HepG2 (cell line): ENCODE results near the gene OR2V2. TPM values are rescaled to one million over a fixed set of nuclear protein-coding genes. Genes with fewer than 3 reads are reported as not detected.
"Not testable (repeated sequence)": the region's sequence is repeated elsewhere in the genome, so short reads cannot be mapped to it uniquely, and the experiment has no call there.

Experiments
- ATAC-seq: fragments of 200-7000 bp; cut with Tn5 transposase; 3 replicates; pipeline ENCODE4 v1.9.1; 2020; ENCODE audit warnings: mild to moderate bottlenecking, moderate library complexity
- Bru-seq: library from RNA; stranded (reverse); fragments of 400-500 nt; gene quantifications from one replicate; lab custom pipeline; 2021; lab: Mats Ljungman, UMichigan
- BruChase-seq, 2 experiments: library from RNA; stranded (reverse); fragments of 400-500 nt; gene quantifications; one replicate each; lab custom pipeline; 2021; lab: Mats Ljungman, UMichigan
- BruUV-seq: library from RNA; stranded (reverse); fragments of 400-500 nt; replicated peaks from 2 replicates; lab custom pipeline; 2021; lab: Mats Ljungman, UMichigan
- CTCF ChIA-PET: fragments of 300-600 bp; formaldehyde crosslinking; extraction: SDS; loops from one replicate; lab custom pipeline; 2021; ENCODE audit warnings: low total read pairs, inconsistent platforms, low intra/inter-chr PET ratio; lab: Yijun Ruan, JAX
- POLR2A ChIA-PET: fragments of 350-600 bp; sonication (Branson Sonifier 250); formaldehyde crosslinking; loops from one replicate; lab custom pipeline; 2020; ENCODE audit warnings: antibody characterized with exemption, inconsistent platforms; lab: Yijun Ruan, JAX
- DNase-seq: peaks from one replicate; pipeline ENCODE4 v3.0.0-alpha.2; 2015; ENCODE audit warnings: low spot score
- FAIRE-seq: peaks from 3 replicates; lab custom pipeline; 2011; peaks lifted over from hg19 to GRCh38; lab: Jason Lieb, UNC
- H2AFZ ChIP-seq: one replicate; pipeline ENCODE4 v1.6.1; 2011; ENCODE audit warnings: low read length, inconsistent platforms
- H3K27ac ChIP-seq: fragments of 300-600 bp; 3 replicates; pipeline ENCODE4 v1.8.0; 2011; ENCODE audit warnings: mixed run types, mild to moderate bottlenecking, mixed read lengths, low read length, inconsistent platforms; ENCODE audit not compliant: insufficient read depth; ENCODE audit errors: extremely low read length
- H3K27me3 ChIP-seq, 2 experiments: fragments of 200-600 bp in 1 of 2; 2 replicates in 1 of 2; 3 replicates in 1 of 2; pipeline versions ENCODE4 v1.6.0 to v1.8.0; 2011; ENCODE audit warnings: low read length in 2 of 2, mild to moderate bottlenecking in 2 of 2, moderate library complexity in 2 of 2, inconsistent platforms in 1 of 2; ENCODE audit not compliant: insufficient read depth in 2 of 2, control insufficient read depth in 1 of 2
- H3K36me3 ChIP-seq, 2 experiments: fragments of 200-600 bp in 1 of 2; replicated peaks in 1 of 2; 2 replicates in 1 of 2; 3 replicates in 1 of 2; pipeline versions ENCODE4 v1.5.1 to v1.8.0; 2011; ENCODE audit warnings: low read length in 2 of 2, inconsistent platforms in 1 of 2; ENCODE audit not compliant: insufficient read depth in 2 of 2, control insufficient read depth in 1 of 2
- H3K4me1 ChIP-seq: 2 replicates; pipeline ENCODE4 v1.5.1; 2012; ENCODE audit warnings: low read length, inconsistent platforms; ENCODE audit not compliant: insufficient read depth
- H3K4me2 ChIP-seq: 2 replicates; pipeline ENCODE4 v1.6.0; 2011; ENCODE audit warnings: low read depth, low read length, inconsistent platforms
- H3K4me3 ChIP-seq, 3 experiments: fragments of 200-600 bp in 1 of 3; sonication (generic), shearing (Covaris generic) in 1 of 3; replicated peaks in 1 of 3; 2 replicates each; pipeline ENCODE4 v1.5.1; 2011 to 2016; ENCODE audit warnings: low read length in 3 of 3, inconsistent platforms in 2 of 3, low read depth in 2 of 3, mild to moderate bottlenecking in 2 of 3, control low read depth in 1 of 3, mixed read lengths in 1 of 3; ENCODE audit not compliant: insufficient read depth in 1 of 3
- H3K79me2 ChIP-seq: one replicate; pipeline ENCODE4 v1.6.1; 2011; ENCODE audit warnings: low read length, inconsistent platforms; ENCODE audit not compliant: insufficient read depth
- H3K9ac ChIP-seq: 2 replicates; pipeline ENCODE4 v1.6.0; 2011; ENCODE audit warnings: mild to moderate bottlenecking, low read depth, low read length, inconsistent platforms; ENCODE audit not compliant: insufficient read depth
- H3K9me3 ChIP-seq: 2 replicates; pipeline ENCODE4 v1.5.1; 2012; ENCODE audit warnings: mild to moderate bottlenecking, low read length
- H4K20me1 ChIP-seq: 2 replicates; pipeline ENCODE4 v1.6.0; 2011; ENCODE audit warnings: inconsistent platforms, mild to moderate bottlenecking, low read length, moderate library complexity; ENCODE audit not compliant: insufficient read depth
- WGBS: methylation state at CpG from one replicate; pipeline ENCODE4 v1.1.6; 2017; ENCODE audit warnings: low lambda C conversion rate; 5-methylcytosine and 5-hydroxymethylcytosine counted together
- in situ Hi-C: cut with HindIII; loops from 2 replicates; pipeline ENCODE4 v1.10.0; 2017; ENCODE audit warnings: low pct_unique_long_range_greater_than_20kb; ENCODE audit not compliant: extremely low pct_ligation_motif_present
- intact Hi-C: fragments of 100-400 bp; cut with micrococcal nuclease; formaldehyde crosslinking; loops from one replicate; pipeline ENCODE4 v1.10.0; 2022; ENCODE audit not compliant: unreplicated experiment
- long read RNA-seq, 2 experiments: library from RNA in 1 of 2; library from polyadenylated mRNA in 1 of 2; stranded (forward) in 1 of 2; unstranded in 1 of 2; transcript quantifications; one replicate each; pipeline ENCODE4 v2.0.0, GENCODE V29; 2019 to 2022
- polyA minus RNA-seq, 3 experiments: library from RNA; depleted of rRNA, polyadenylated mRNA; stranded (reverse); fragments of >200 nt; gene quantifications; 2 replicates each; pipeline ENCODE4 v1.2.3, GENCODE V29; 2011; ENCODE audit warnings: low replicate concordance in 1 of 3
- polyA plus RNA-seq, 8 experiments: library from polyadenylated mRNA; depleted of rRNA in 3 of 8; stranded (reverse) in 7 of 8; unstranded in 1 of 8; fragments of >200 nt; fragmentation: Illumina TruSeq in 4 of 8; extraction: Trizol in 4 of 8; gene quantifications; 2 replicates each; pipeline versions ENCODE4 v1.2.1 to v1.2.3, GENCODE V29; 2011 to 2016; ENCODE audit warnings: low read depth in 4 of 8, missing spikeins in 1 of 8, mixed read lengths in 1 of 8; ENCODE audit not compliant: insufficient read depth in 1 of 8
- total RNA-seq, 5 experiments: library from RNA; depleted of rRNA; stranded (reverse); fragments of >200 nt; fragmentation: Illumina TruSeq; extraction: Trizol; gene quantifications; 2 replicates each; pipeline ENCODE4 v1.2.3, GENCODE V29; 2016; ENCODE audit warnings: low read depth in 1 of 5

OR2V2 gene, protein sequence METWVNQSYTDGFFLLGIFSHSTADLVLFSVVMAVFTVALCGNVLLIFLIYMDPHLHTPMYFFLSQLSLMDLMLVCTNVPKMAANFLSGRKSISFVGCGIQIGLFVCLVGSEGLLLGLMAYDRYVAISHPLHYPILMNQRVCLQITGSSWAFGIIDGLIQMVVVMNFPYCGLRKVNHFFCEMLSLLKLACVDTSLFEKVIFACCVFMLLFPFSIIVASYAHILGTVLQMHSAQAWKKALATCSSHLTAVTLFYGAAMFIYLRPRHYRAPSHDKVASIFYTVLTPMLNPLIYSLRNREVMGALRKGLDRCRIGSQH
- not detected in 2 replicates for total RNA-seq (2016; rRNA removed; fragmentation: Illumina TruSeq; extraction: Trizol)
- total RNA-seq (2016; cell fraction: cytosol; rRNA removed; fragmentation: Illumina TruSeq; extraction: Trizol; ENCODE audit: low read depth) = not detected in 2 replicates
- not detected in 2 replicates for total RNA-seq (2016; cell fraction: insoluble cytoplasmic fraction; rRNA removed; fragmentation: Illumina TruSeq; extraction: Trizol)
- total RNA-seq (2016; cell fraction: membrane; rRNA removed; fragmentation: Illumina TruSeq; extraction: Trizol) = not detected in 2 replicates
- not detected in 2 replicates for total RNA-seq (2016; cell fraction: nucleus; rRNA removed; fragmentation: Illumina TruSeq; extraction: Trizol)
- not detected in 2 replicates for polyA plus RNA-seq (2011; rRNA removed)
- not detected in 2 replicates for polyA plus RNA-seq (2011; cell fraction: cytosol; rRNA removed)
- polyA plus RNA-seq (2011; cell fraction: nucleus; rRNA removed) = not detected in 2 replicates
- not detected in 2 replicates for polyA plus RNA-seq (2012)
- not detected in 2 replicates for polyA plus RNA-seq (2016; cell fraction: cytosol; fragmentation: Illumina TruSeq; extraction: Trizol; ENCODE audit: low read depth)
- polyA plus RNA-seq (2016; cell fraction: insoluble cytoplasmic fraction; fragmentation: Illumina TruSeq; extraction: Trizol; ENCODE audit: low read depth) = not detected in 2 replicates
- polyA plus RNA-seq (2016; cell fraction: membrane; fragmentation: Illumina TruSeq; extraction: Trizol; ENCODE audit: low read depth) = not detected in 2 replicates
- not detected in 2 replicates for polyA plus RNA-seq (2016; cell fraction: nucleus; fragmentation: Illumina TruSeq; extraction: Trizol; ENCODE audit: insufficient read depth, low read depth)
- not detected in 2 replicates for polyA minus RNA-seq (2011; rRNA and poly(A)+ RNA removed; ENCODE audit: low replicate concordance)
- not detected in 2 replicates for polyA minus RNA-seq (2011; cell fraction: cytosol; rRNA and poly(A)+ RNA removed)
- polyA minus RNA-seq (2011; cell fraction: nucleus; rRNA and poly(A)+ RNA removed) = not detected in 2 replicates
- Bru-seq, nascent RNA = not detected
- BruChase-seq, experiment 1, labeled RNA remaining after a 6-hour chase = not detected
- not detected for BruChase-seq, experiment 2, labeled RNA remaining after a 2-hour chase
- long read RNA-seq, experiment 1 = 0 reads
- long read RNA-seq, experiment 2 = 0 reads

DNA sequence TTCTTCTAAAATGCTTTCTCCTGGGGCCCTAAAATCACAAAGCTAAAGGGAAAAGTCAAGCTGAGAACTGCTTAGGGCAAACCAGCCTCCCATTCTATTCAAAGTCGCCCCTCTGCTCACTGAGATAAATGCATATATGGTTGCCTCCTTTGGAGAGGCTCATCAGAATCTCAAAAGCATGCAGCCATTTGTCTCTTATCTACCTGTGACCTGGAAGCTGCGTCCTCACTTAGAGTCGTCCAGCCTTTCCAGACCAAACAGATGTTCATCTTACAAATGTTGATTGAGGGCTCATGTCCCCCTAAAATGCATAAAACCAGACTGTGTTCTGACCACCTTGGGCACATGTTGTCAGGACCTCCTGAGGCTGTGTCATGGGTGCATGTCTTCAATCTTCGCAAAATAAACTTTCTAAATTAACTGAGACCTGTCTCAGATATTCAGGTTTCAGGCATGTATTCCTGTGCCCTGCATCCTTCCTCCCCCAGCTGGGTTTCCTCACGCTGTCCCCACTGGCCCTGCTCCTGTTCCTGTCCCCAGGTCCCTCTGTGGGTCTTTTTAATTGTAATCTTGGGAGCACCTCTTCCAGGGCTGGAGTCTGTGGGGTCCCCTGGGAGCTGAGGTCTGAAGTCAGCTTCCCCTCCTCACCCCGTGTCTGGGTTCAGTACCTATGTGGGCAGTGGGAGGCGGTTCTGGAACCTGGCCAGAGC, at the start of gene OR2V2:
TSS of gene OR2V2 (plus strand) at position 660 of the 710 bp plus-strand sequence. CDS start 7,357 bp downstream, outside the sequence.
- H3K9me3 ChIP-seq, H3K9ac ChIP-seq, H3K27ac ChIP-seq, ATAC-seq, H3K4me1 ChIP-seq, DNase-seq, POLR2A ChIA-PET, BruUV-seq, H3K79me2 ChIP-seq, H4K20me1 ChIP-seq, in situ Hi-C loops, H2AFZ ChIP-seq, intact Hi-C loops, CTCF ChIA-PET, H3K36me3 ChIP-seq, FAIRE-seq, H3K4me2 ChIP-seq, H3K4me3 ChIP-seq: not testable (repeated sequence)
- H3K27me3 ChIP-seq = peaks cover 10 to 58% of the 10 kb centered on the region in 2 experiments; a peak in 4 of 5 replicates
- 8% methylated on average over 6 of the region's 7 CpGs for WGBS

DNA sequence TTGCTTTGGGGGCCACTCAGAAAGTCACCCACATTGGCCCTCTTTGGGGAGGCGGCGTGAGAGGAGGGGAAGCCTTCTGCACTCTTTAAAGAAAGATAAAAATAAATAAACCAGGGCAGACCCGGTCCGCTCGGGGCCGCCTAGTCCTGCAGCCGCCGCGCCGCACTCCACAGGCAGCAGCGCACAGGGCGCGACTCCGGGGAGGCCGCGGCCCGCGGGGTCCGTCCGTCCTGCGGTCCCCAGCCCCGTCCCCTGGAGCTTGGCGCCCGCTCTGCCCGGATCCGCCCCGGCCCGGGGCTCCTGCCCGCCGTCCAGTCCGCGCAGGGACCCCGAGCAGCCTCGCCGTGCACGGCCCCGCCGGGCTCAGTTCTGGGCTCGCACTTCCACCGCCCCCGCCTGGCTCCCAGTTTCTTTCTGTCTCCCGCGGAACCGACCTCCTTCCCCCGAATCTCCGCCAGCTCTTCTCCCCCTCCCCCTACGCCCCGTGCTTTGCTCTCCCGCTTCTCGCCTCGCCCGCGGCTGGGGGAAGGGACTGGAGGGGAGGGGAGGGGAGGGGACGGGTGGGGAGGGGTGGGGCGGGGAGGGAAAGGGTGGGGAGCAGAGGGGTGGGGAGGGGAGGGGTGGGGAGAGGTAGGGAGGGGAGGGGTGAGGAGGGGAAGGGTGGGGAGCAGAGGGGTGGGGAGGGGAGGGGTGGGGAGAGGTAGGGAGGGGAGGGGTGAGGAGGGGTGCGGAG, 49.5 kb upstream of the OR2V2 start:
- in situ Hi-C loops, H3K4me3 ChIP-seq, CTCF ChIA-PET, FAIRE-seq, POLR2A ChIA-PET, H4K20me1 ChIP-seq, H3K4me1 ChIP-seq, intact Hi-C loops, H3K9me3 ChIP-seq, H3K36me3 ChIP-seq, BruUV-seq, H3K27ac ChIP-seq, H2AFZ ChIP-seq, H3K79me2 ChIP-seq, H3K9ac ChIP-seq, DNase-seq, ATAC-seq, H3K4me2 ChIP-seq: not testable (repeated sequence)
- WGBS = 43% methylated on average over 11 of the region's 56 CpGs
- peaks cover 2 to 18% of the 10 kb centered on the region in 2 experiments; a peak in 3 of 5 replicates for H3K27me3 ChIP-seq
